RCC 7860 (cell line): Measurements from ENCODE around the gene NUP42.
"Not testable (repeated sequence)": the region's sequence is repeated elsewhere in the genome, so short reads cannot be mapped to it uniquely, and the experiment has no call there.

Experiments used
- DNase-seq: peaks from one replicate; pipeline ENCODE4 v3.0.0-alpha.2; 2015; ENCODE audit warnings: low spot score
- FAIRE-seq: peaks from 2 replicates; lab custom pipeline; 2012; peaks lifted over from hg19 to GRCh38; lab: Jason Lieb, UNC

Gene NUP42

GRCh38 chr7:23181684-23182553, at the start of gene NUP42:
NUP42 (plus strand) TSS chr7:23182048; CDS start chr7:23182086, 38 bp downstream.
- peak; percentile 98 for DNase-seq
- FAIRE-seq = peak; percentile 92

- FAIRE-seq = no peak
Observed at GRCh38 chr7:23133797-23134196, 48.1 kb upstream of the NUP42 start.

GRCh38 chr7:23135755-23136154, 46.1 kb upstream of the NUP42 start:
- FAIRE-seq = no peak
- no peak for DNase-seq

More at GRCh38 chr7:23133797-23134196, 48.1 kb upstream of the NUP42 start:
- DNase-seq = no peak

- no peak for FAIRE-seq
- no peak for DNase-seq
Observed at GRCh38 chr7:23136216-23136615, 45.6 kb upstream of the NUP42 start.

- DNase-seq (no peak), FAIRE-seq (no peak)
Observed at GRCh38 chr7:23157679-23158078, 24.2 kb upstream of the NUP42 start.

GRCh38 chr7:23158546-23158945, 23.3 kb upstream of the NUP42 start:
- DNase-seq (no peak), FAIRE-seq (no peak)

- DNase-seq = no peak
- no peak for FAIRE-seq
Observed at GRCh38 chr7:23161482-23161881, 20.4 kb upstream of the NUP42 start.

GRCh38 chr7:23164846-23165245, 17.0 kb upstream of the NUP42 start:
- DNase-seq = no peak
- FAIRE-seq = no peak

GRCh38 chr7:23165316-23165715, 16.5 kb upstream of the NUP42 start:
- DNase-seq (no peak), FAIRE-seq (no peak)

GRCh38 chr7:23167691-23168090, 14.2 kb upstream of the NUP42 start:
- FAIRE-seq (no peak), DNase-seq (no peak)

- DNase-seq (no peak), FAIRE-seq (no peak)
Observed at GRCh38 chr7:23168111-23168885, 13.6 kb upstream of the NUP42 start.

GRCh38 chr7:23175938-23176337, 5.9 kb upstream of the NUP42 start:
- FAIRE-seq = no peak
- no peak for DNase-seq

- no peak for DNase-seq
- no peak for FAIRE-seq
Observed at GRCh38 chr7:23183279-23184012, 1.6 kb downstream of the NUP42 start.

- FAIRE-seq (no peak), DNase-seq (no peak)
Observed at GRCh38 chr7:23184291-23184690, 2.4 kb downstream of the NUP42 start.

- DNase-seq (no peak), FAIRE-seq (peak; percentile 46)
Observed at GRCh38 chr7:23184709-23185359, 3.0 kb downstream of the NUP42 start.

- no peak for FAIRE-seq
- no peak for DNase-seq
Observed at GRCh38 chr7:23185980-23186379, 4.1 kb downstream of the NUP42 start.

GRCh38 chr7:23191022-23191421, 9.2 kb downstream of the NUP42 start:
- DNase-seq (no peak), FAIRE-seq (no peak)

- not testable (repeated sequence) for DNase-seq, FAIRE-seq
Observed at GRCh38 chr7:23193650-23194227, 11.9 kb downstream of the NUP42 start.

- DNase-seq (no peak), FAIRE-seq (no peak)
Observed at GRCh38 chr7:23196306-23196705, 14.5 kb downstream of the NUP42 start.

- DNase-seq, FAIRE-seq: not testable (repeated sequence)
Observed at GRCh38 chr7:23197745-23198144, 15.9 kb downstream of the NUP42 start.
